ENCODE data around the gene CSHL1.
"Not testable (repeated sequence)": the region's sequence is repeated elsewhere in the genome, so short reads cannot be mapped to it uniquely, and the experiment has no call there.

CSHL1 gene

DNA sequence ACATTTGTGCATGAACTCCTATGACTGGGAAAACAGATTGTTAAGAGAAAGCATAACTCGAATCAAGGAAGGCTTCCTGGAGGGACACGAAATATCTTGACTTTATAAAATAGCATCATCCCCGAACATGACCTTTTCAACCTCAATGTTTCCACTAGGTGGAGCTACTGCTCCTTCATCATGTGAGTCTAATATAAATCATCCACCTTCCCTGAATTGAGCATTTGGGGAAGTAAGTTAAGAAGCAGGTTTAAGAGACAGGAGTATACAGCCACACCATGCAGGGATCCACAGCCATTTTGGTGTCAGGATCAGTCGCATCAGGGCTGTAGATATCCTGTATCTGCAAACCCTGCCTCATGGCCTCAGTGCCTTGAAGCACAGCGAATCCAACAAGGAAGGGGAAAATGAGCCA is 7.3 kb downstream of the CSHL1 start:
- H3K4me3 ChIP-seq (ENCODE audit: low read length), result not testable (repeated sequence)
- DNase-seq (ENCODE audit: low read depth), result peak; percentile 21
- TF ChIP-seq, protein P1, sequence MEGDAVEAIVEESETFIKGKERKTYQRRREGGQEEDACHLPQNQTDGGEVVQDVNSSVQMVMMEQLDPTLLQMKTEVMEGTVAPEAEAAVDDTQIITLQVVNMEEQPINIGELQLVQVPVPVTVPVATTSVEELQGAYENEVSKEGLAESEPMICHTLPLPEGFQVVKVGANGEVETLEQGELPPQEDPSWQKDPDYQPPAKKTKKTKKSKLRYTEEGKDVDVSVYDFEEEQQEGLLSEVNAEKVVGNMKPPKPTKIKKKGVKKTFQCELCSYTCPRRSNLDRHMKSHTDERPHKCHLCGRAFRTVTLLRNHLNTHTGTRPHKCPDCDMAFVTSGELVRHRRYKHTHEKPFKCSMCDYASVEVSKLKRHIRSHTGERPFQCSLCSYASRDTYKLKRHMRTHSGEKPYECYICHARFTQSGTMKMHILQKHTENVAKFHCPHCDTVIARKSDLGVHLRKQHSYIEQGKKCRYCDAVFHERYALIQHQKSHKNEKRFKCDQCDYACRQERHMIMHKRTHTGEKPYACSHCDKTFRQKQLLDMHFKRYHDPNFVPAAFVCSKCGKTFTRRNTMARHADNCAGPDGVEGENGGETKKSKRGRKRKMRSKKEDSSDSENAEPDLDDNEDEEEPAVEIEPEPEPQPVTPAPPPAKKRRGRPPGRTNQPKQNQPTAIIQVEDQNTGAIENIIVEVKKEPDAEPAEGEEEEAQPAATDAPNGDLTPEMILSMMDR (IDR thresholded peaks at IDR 0.05; ENCODE audit: insufficient read depth, low read depth, low read length, missing control alignments), result peak; percentile 42

DNA sequence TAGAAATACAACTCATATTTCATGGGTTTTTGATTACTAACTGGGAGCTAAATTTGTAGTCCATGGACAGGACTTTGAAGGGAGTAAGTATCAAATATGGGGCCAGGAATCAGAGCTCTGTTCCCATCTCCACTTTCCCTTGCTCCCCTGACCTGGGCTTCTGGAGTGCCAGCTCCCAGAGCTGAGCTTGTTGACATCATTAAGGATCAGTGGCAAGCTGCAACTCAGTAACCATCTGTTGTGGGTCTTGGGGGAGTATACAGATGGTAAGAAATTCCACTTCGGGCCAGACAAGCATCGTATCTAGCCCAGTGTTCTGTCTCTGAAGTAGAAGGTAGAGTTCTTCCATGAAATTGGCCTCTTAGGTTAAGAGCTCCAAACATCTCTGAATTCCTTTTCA is 9.1 kb downstream of the CSHL1 start:
- not testable (repeated sequence) for H3K4me3 ChIP-seq (ENCODE audit: low read length); DNase-seq (ENCODE audit: low read depth)

DNA sequence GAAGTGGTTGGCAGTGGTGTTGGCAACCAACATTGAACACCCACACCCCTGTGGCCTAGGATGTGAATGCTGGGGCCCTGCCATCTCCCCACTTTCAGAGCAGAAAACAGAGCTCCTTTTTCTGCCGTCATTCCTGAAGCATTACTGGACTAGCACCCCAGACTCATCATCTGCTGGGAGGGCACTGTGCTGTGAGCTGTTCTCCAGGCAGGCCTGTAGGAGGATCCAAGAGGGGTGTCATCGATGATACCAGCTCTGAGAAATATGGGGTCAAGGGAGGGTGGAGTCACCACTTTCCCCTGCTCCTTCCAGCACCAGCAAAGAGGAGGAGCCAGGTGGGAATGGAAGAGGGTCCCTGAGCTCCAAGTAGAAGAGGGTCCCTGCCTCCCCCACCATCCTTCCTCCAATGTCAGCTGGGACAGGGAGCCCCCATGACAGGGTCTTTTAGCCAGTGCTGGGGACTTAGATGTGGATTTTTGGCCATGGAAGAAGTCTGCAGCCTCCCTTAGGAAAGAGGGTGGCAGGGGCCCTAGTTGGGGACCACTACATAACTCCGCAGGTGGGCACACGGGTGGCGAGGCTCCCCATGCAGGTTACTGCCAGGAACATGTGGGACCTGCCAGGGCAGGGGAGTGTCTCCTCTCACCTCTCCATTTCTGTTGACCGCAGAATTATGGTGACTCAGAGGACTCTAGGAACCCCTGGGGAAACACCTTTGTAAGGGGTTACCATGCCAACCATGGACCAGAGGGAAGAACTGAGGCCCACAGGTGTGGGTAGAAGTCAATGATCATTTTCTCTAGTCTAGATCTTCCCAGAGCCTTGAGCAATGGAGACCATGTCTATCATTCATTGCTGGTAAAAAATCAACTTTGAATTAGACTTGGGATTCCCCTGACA is 11.9 kb downstream of the CSHL1 start:
- peak; percentile 56 for DNase-seq (ENCODE audit: low read depth)
- H3K4me3 ChIP-seq (ENCODE audit: low read length), result not testable (repeated sequence)

DNA sequence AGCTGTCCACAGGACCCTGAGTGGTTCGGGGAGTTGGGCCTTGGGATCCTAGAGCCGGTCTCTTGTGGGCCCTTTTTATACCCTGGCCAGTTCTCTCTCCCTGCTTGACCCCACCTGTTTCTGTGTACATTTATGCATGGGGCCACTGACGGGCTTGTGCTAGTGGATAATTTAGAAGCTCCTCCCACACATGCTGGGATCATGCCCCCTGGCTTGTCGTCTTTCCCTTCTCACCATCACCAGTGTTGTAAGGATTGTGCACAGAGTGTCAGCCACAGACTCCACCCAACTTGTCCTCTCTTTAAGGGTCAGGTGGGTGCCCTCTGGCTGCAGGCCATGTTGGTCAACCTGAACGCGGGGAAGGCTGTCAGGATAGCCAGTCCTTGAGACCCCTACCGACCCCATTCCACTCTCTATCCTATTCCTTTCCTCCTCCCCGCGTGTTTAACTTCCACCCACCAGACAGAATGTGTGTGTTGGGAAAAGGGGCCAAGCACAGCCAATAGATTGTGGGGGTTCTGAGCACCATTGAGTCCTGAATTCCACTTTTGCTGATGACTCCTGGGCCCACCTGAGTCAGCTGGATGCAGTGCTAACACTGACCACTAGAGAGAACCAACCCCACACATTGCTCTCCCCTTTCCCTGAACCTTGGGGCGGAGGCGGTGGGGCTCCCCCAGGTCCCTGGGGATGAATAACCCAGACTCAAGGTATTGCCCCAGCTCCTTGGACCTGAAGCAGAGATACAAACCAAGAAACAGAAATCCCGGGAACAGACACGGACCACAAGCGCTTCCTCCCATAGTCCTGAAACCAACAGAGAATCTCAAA is 14.3 kb downstream of the CSHL1 start, which contains the start of gene CSH1:
TSS of gene CSH1 (minus strand) at position 51 of the 831 bp plus-strand sequence. CDS start 63 bp downstream, outside the sequence.
- H3K4me3 ChIP-seq (ENCODE audit: low read length); DNase-seq (ENCODE audit: low read depth): not testable (repeated sequence)

DNA sequence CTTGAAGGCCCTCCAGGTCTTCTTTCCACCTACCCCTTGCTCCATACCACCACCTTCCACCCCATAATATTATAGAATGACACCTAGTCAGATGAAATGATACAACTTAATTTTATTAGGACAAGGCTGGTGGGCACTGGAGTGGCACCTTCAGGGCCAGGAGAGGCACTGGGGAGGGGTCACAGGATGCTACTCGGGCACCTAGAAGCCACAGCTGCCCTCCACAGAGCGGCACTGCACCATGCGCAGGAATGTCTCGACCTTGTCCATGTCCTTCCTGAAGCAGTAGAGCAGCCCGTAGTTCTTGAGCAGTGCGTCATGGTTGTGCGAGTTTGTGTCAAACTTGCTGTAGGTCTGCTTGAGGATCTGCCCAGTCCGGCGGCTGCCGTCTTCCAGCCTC is 16.2 kb downstream of the CSHL1 start:
- H3K4me3 ChIP-seq (ENCODE audit: low read length); DNase-seq (ENCODE audit: low read depth): not testable (repeated sequence)

DNA sequence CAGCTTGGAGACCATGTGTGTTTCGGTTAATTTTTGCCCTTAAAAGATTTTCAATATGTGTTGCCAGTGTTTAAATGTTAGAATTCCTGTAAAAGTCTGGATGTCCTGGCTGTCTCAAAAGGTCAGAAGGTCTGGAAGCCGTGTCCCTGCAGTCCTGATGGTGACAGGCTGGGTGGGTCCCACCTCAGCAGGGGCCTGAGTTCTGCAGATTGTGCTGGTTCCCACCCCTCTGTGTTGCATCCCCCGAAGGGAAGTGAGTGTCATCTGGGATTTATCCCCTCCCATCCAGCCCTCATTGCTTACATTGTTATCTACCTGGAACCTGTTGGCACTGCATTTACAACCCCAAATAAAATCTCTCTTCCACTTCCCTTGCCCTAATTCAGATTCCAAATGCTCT is 17.0 kb downstream of the CSHL1 start:
- not testable (repeated sequence) for H3K4me3 ChIP-seq (ENCODE audit: low read length); DNase-seq (ENCODE audit: low read depth)

DNA sequence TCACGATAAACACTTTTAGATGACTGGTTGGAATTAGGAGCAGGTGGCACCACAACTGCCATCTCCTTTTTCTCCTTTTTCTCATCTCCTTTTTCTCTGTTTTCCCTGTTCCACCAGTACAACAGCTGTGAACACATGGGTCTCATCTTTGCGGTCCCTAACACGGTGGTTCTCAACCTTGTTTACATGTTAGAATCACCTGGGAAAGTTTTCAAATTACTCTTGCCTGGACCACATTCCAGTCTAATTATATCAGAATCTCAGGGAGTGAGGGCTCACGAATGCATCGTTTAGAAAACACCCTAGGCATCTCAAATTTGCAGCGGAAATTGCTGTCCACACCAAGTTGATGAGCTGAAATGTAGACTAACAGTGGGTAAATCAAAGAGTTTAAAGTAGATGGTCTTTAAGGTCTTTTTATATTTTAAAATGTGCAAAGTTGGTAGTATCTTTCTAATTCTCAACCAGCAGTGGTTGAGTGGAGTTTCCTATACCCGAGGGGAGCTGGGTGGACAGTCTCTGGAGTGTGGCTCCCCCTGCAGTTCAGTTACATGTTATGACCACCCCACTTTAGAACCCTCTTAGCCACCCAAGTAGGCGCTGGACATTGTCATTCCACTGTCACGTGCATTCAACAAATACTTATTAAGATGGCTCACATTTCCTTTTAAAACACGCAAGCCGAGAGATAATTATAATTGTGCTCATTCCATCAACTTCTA is 18.6 kb downstream of the CSHL1 start:
- H3K4me3 ChIP-seq (ENCODE audit: low read length), result not testable (repeated sequence)
- DNase-seq (ENCODE audit: low read depth), result peak; percentile 12

DNA sequence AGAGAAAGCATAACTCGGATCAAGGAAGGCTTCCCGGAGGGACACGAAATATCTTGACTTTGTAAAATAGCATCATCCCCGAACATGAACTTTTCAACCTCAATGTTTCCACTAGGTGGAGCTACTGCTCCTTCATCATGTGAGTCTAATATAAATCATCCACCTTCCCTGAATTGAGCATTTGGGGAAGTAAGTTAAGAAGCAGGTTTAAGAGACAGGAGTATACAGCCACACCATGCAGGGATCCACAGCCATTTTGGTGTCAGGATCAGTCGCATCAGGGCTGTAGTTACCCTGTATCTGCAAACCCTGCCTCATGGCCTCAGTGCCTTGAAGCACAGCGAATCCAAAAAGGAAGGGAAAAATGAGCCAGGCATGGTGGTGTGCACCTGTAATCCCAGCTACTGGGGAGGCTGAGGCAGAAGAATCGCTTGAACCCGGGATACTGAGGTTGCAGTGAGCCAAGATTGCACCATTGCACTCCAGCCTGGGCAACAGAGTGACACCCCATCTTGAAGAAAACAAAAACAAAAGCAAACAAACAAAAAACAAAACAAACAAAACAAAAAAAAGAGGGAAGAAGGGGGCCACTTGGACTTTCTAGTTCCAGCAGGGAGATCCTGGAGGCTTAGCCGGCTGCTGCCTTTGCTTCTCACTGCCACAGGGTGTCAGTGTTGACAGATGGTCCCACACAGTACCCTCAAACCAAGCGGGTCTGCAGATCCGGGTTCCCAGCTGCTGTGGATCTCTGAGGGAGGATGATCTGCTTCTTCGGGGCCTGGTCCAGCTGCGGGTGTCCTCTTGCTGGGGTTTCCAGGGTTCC is 21.8 kb downstream of the CSHL1 start:
- TF ChIP-seq, protein P1 (IDR thresholded peaks at IDR 0.05; ENCODE audit: insufficient read depth, low read depth, low read length, missing control alignments), result peak; percentile 39
- H3K4me3 ChIP-seq (ENCODE audit: low read length), result not testable (repeated sequence)
- peak; percentile 23 for DNase-seq (ENCODE audit: low read depth)

DNA sequence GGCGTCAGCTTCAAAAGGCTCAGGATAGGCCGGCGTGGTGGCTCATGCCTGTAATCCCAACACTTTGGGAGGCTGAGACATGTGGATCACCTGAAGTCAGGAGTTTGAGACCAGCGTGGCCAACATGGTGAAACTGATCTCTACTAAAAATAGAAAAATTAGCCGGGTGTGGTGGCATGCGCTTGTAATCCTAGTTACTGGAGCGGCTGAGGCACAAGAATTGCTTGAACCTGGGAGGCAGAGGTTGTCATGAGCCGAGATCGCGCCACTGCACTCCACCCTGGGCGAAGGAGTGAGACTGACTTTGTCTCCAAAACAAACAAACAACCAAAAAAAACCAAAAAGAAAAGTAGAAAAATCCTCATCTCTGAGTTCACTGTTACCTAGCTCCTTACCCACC is 25.9 kb downstream of the CSHL1 start:
- DNase-seq (ENCODE audit: low read depth); H3K4me3 ChIP-seq (ENCODE audit: low read length): not testable (repeated sequence)

DNA sequence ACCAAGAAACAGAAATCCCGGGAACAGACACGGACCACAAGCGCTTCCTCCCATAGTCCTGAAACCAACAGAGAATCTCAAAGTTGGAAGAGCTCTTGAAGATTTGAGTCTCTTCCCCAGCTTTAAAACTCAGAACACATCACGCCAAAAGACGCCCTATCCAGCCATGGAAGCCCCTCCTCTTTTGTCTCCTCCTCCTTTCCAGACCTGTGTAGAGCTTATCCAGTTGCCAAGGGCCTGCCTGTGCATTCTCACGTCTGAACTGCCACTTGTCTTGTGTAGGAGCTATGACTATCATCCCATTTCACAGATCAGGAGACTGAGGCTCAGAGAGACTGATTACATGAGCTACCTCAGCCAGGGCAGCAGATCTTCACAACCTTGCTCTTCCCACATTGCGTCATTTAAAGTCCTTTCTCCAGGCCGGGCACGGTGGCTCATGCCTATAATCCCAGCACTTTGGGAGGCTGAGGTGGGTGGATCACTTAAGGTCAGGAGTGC is 28.4 kb downstream of the CSHL1 start:
- H3K4me3 ChIP-seq (ENCODE audit: low read length); DNase-seq (ENCODE audit: low read depth): not testable (repeated sequence)

Measured in epithelial cell of esophagus (primary cell).